Stimulated activated memory B cell treated with anti-CD40 and anti-IgM and Interleukin-4, amounts not matched to agents 10 μg/mL and 1 μg/mL and 100 μg/mL, for 72 hours (primary cell): ENCODE results near the gene PSAP.

Source experiments
- ATAC-seq: fragments of 150-1000 bp; cut with Tn5 transposase; 2 replicates; pipeline ENCODE4 v1.10.0; 2021
- H3K27ac Mint-ChIP-seq: one replicate; pipeline ENCODE4 v1.8.0; 2022; ENCODE audit warnings: mild to moderate bottlenecking, mixed read lengths
- H3K27me3 Mint-ChIP-seq: one replicate; pipeline ENCODE4 v1.8.0; 2022; ENCODE audit warnings: mixed read lengths
- H3K36me3 Mint-ChIP-seq: one replicate; pipeline ENCODE4 v1.8.0; 2022; ENCODE audit warnings: mixed read lengths
- H3K4me1 Mint-ChIP-seq: one replicate; pipeline ENCODE4 v1.8.0; 2022; ENCODE audit warnings: mixed read lengths
- H3K4me3 Mint-ChIP-seq: one replicate; pipeline ENCODE4 v1.8.0; 2022; ENCODE audit warnings: mild to moderate bottlenecking, moderate library complexity, mixed read lengths
- H3K9me3 Mint-ChIP-seq: one replicate; pipeline ENCODE4 v1.8.0; 2022; ENCODE audit warnings: mixed read lengths

Gene PSAP

DNA sequence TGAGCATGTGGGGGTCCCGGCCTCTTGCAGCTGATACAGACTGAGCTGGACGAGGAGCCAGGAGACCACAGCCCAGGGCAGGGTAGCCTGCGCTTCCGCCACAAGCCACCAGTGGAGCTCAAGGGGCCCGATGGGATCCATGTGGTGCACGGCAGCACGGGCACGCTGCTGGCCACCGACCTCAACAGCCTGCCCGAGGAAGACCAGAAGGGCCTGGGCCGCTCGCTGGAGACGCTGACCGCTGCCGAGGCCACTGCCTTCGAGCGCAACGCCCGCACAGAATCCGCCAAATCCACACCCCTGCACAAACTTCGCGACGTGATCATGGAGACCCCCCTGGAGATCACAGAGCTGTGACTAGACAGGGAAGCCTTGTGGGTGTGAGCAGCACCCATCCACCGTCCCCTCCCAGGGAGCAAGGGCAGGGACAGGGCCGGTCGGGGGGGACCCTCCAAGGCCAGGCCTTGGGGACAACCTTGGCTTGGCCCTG is 36.1 kb downstream of the PSAP start:
- no peak for ATAC-seq
- no peaks in the 10 kb centered on the region for H3K27me3 Mint-ChIP-seq
- H3K4me3 Mint-ChIP-seq, result no peak overlapping the region
- no peaks in the 10 kb centered on the region for H3K9me3 Mint-ChIP-seq
- H3K4me1 Mint-ChIP-seq, result no peaks in the 10 kb centered on the region
- no peak overlapping the region for H3K27ac Mint-ChIP-seq
- peaks cover 58% of the 10 kb centered on the region for H3K36me3 Mint-ChIP-seq

DNA sequence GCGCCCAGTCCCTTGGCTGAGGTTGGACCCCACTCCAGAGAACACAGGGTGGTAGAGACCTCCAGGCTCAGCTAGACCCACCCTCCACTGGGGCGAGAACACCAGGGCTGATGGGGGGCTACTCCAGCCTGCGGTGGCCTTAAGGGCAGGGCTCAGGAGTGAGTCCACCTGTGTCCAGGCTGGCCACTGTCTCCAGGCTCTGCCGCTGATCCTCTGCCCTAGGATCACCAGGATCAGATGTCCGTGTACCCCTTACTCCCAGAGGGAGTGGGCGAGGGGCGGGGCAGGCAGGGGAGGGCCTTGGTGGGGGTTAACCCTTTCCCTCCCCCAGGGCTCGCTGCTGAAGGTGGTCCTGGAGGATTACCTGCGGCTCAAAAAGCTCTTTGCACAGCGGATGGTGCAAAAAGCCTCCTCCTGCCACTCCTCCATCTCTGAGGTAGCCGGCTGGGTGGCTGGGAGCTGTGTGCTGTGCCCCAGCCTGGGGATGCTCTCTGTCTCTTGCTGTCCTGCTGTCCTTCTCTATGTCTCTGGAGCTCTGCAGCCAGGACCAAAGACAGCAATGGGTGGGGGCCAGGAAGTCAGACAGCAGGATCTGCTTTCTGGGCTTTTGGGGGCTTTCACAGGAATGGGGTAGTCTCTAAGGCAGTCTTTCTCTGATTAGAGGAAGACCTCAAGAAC is 38.0 kb downstream of the PSAP start:
- ATAC-seq, result peak; percentile 6
- no peaks in the 10 kb centered on the region for H3K4me1 Mint-ChIP-seq
- peaks cover 39% of the 10 kb centered on the region for H3K36me3 Mint-ChIP-seq
- no peaks in the 10 kb centered on the region for H3K27me3 Mint-ChIP-seq
- H3K27ac Mint-ChIP-seq, result no peak overlapping the region
- H3K9me3 Mint-ChIP-seq, result no peaks in the 10 kb centered on the region
- H3K4me3 Mint-ChIP-seq, result no peak overlapping the region

DNA sequence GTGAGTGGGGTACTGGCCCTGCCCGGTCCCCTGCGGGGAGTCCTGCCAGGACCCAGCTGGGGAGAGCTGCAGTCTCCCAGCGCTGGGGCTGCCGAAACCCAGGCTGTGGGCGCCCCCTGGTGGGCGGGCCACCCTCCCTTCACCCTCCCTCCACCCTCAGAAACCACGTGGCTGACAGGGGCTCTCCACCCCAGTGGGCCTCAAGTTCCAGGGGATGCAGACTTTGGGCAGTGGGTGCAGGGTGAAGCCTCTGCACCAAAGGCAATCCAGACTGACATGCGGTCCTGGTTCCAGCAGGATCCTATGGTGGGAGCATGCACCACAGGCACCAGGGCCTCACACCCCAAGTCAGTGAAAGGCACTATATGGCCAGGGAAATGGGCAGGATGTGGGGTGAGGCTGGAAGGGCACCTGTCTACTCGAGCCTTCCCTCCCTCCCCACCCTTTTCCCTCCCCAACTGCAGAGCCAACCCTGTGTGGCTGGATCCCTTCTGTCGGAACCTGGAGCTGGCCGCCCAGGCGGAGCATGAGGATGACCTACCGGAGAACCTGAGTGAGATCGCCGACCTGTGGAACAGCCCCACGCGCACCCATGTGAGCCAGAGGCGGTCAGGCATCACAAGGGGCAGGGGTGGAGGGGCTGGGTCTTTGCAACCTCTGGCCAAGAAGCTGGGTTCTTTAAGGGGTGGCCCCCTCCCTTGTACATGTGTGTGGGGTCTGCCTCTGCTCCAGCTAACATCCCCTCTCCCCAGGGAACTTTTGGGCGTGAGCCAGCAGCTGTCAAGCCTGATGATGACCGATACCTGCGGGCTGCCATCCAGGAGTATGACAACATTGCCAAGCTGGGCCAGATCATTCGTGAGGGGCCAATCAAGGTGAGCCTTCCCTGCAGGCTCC is 38.8 kb downstream of the PSAP start:
- Mint-ChIP-seq H3K4me1 (no peaks in the 10 kb centered on the region), H3K27me3 (no peaks in the 10 kb centered on the region), H3K27ac (no peak overlapping the region), H3K9me3 (no peaks in the 10 kb centered on the region), H3K36me3 (peaks cover 31% of the 10 kb centered on the region), H3K4me3 (no peak overlapping the region)
- ATAC-seq, result peak; percentile 89

GRCh38 chr10:71811351-71811750 is 39.7 kb downstream of the PSAP start:
- no peak for ATAC-seq
- Mint-ChIP-seq H3K4me1 (no peaks in the 10 kb centered on the region), H3K4me3 (no peak overlapping the region), H3K9me3 (no peaks in the 10 kb centered on the region), H3K27ac (no peak overlapping the region), H3K27me3 (no peaks in the 10 kb centered on the region), H3K36me3 (peaks cover 22% of the 10 kb centered on the region)

- Mint-ChIP-seq H3K27me3 (no peaks in the 10 kb centered on the region), H3K4me1 (no peaks in the 10 kb centered on the region), H3K4me3 (no peak overlapping the region), H3K36me3 (peaks cover 10% of the 10 kb centered on the region), H3K27ac (no peak overlapping the region), H3K9me3 (no peaks in the 10 kb centered on the region)
- no peak for ATAC-seq
Observed at GRCh38 chr10:71810048-71810750, 40.9 kb downstream of the PSAP start.

DNA sequence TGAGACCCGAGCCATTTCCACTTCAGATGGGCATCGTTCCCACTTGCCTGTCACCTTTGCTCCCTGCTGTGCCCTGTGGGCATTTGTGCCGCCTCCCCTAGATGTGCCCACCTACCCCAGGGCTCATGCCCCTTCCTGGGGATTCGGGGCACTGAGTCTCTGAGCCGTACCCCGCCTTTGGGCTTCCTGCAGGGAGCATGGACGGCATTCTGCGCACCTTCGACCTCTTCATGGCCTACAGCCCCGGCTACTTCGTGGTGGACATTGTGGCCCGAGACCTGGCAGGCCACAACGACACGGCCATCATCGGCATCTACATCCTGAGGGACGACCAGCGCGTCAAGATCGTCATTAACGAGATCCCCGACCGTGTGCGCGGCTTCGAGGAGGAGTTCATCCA is 41.4 kb downstream of the PSAP start:
- Mint-ChIP-seq H3K9me3 (no peaks in the 10 kb centered on the region), H3K27me3 (no peaks in the 10 kb centered on the region), H3K4me1 (no peaks in the 10 kb centered on the region), H3K4me3 (no peak overlapping the region), H3K36me3 (peaks cover 5% of the 10 kb centered on the region), H3K27ac (no peak overlapping the region)
- no peak for ATAC-seq

- Mint-ChIP-seq H3K27me3 (no peaks in the 10 kb centered on the region), H3K4me3 (no peak overlapping the region), H3K4me1 (no peaks in the 10 kb centered on the region), H3K36me3 (no peaks in the 10 kb centered on the region), H3K27ac (no peak overlapping the region), H3K9me3 (no peaks in the 10 kb centered on the region)
- ATAC-seq, result no peak
Observed at GRCh38 chr10:71807557-71808510, 43.2 kb downstream of the PSAP start.

DNA sequence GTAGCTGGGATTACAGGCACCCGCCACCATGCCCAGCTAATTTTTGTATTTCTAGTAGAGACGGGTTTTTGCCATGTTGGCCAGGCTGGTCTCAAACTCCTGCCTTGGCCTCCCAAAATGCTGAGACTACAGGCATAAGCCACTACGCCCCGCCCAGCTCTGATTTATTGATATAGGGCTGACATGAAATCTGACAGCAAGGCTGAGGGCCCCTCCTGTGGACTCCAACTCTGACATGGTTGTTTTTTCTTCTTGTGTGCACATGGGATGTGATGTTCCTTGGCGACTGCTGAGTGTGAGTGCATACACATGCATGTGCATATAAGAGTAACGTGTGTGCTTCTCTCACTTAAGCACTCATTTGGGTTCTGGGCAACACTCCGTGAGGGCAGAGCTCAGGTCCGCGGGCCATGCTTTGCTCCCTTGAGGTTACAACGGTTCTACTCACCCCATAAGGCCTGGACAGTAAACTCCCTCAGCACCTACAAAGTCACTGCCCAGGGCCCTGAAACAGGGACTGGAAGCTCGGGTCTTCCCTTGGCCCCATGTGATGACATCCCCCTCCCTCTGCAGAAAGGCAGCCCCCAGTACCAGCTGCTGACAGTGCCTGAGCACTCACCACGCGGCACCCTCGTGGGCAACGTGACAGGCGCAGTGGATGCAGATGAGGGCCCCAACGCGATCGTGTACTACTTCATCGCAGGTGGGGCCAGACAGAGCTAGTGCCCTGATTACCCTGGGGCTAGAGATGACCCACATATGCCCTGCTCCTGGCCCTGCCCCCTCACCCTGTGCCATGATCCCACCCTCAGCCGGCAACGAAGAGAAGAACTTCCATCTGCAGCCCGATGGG is 44.1 kb downstream of the PSAP start:
- no peak overlapping the region for H3K27ac Mint-ChIP-seq
- no peaks in the 10 kb centered on the region for H3K36me3 Mint-ChIP-seq
- no peak for ATAC-seq
- no peaks in the 10 kb centered on the region for H3K27me3 Mint-ChIP-seq
- H3K9me3 Mint-ChIP-seq, result no peaks in the 10 kb centered on the region
- H3K4me3 Mint-ChIP-seq, result no peak overlapping the region
- peaks cover 3% of the 10 kb centered on the region for H3K4me1 Mint-ChIP-seq

- no peak overlapping the region for H3K27ac Mint-ChIP-seq
- H3K36me3 Mint-ChIP-seq, result no peaks in the 10 kb centered on the region
- peaks cover 12% of the 10 kb centered on the region for H3K4me1 Mint-ChIP-seq
- no peaks in the 10 kb centered on the region for H3K27me3 Mint-ChIP-seq
- H3K4me3 Mint-ChIP-seq, result no peak overlapping the region
- H3K9me3 Mint-ChIP-seq, result no peaks in the 10 kb centered on the region
- ATAC-seq, result no peak
Observed at GRCh38 chr10:71805776-71806703, 45.0 kb downstream of the PSAP start.

- no peaks in the 10 kb centered on the region for H3K9me3 Mint-ChIP-seq
- H3K4me3 Mint-ChIP-seq, result no peak overlapping the region
- no peak for ATAC-seq
- no peak overlapping the region for H3K27ac Mint-ChIP-seq
- no peaks in the 10 kb centered on the region for H3K27me3 Mint-ChIP-seq
- peaks cover 13% of the 10 kb centered on the region for H3K4me1 Mint-ChIP-seq
- H3K36me3 Mint-ChIP-seq, result no peaks in the 10 kb centered on the region
Observed at GRCh38 chr10:71804077-71804476, 47.0 kb downstream of the PSAP start.

DNA sequence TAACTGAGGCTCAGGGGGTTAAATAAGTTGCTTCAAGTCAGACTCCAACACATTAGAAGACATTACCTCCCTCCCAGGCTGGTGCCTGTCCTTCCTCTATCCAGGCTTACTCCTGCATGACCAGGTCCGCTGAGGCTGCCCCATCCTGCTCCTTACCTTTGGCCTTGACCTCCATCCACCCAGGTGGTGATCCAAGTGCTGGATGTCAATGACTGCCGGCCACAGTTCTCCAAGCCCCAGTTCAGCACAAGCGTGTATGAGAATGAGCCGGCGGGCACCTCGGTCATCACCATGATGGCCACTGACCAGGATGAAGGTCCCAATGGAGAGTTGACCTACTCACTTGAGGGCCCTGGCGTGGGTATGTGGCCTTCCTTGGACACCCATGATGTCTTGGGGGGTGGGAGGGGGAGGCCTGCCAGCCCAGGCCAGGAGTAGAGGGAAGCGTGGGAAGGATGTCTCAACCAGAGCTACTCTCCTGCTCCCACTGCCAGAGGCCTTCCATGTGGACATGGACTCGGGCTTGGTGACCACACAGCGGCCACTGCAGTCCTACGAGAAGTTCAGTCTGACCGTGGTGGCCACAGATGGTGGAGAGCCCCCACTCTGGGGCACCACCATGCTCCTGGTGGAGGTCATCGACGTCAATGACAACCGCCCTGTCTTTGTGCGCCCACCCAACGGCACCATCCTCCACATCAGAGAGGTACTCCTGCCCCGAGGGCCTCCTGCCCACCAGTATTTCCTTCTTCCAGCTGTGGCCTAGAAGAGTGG is 48.1 kb downstream of the PSAP start:
- Mint-ChIP-seq H3K27ac (no peak overlapping the region), H3K4me1 (peaks cover 13% of the 10 kb centered on the region), H3K4me3 (no peak overlapping the region), H3K27me3 (no peaks in the 10 kb centered on the region), H3K36me3 (no peaks in the 10 kb centered on the region), H3K9me3 (no peaks in the 10 kb centered on the region)
- ATAC-seq, result no peak

DNA sequence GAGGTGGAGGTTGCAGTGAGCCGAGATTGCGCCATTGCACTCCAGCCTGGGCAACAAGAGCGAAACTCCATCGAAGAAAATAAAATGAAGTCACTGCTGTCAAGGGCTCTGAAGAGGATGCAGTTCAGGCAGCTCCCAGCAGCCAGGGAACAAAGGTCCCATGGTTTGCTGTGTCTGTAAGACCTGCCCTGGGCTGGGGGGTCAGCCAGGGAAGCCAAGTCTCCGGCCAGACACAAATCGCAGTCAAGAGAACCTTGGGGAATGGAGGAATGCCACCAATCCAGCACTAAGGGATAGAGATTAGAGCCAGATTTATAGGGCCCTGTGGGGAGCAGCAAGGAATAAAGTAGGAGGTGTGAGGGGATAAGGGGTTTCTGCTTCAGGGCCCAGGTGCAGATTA is 48.8 kb downstream of the PSAP start:
- Mint-ChIP-seq H3K36me3 (no peaks in the 10 kb centered on the region), H3K27me3 (no peaks in the 10 kb centered on the region), H3K9me3 (no peaks in the 10 kb centered on the region), H3K4me1 (peaks cover 18% of the 10 kb centered on the region), H3K4me3 (no peak overlapping the region), H3K27ac (no peak overlapping the region)
- no peak for ATAC-seq
